H9 (cell line): ENCODE results near the gene PXDN. TPM values are rescaled to one million over a fixed set of nuclear protein-coding genes. Genes with fewer than 3 reads are reported as not detected.
"Not testable (repeated sequence)": the region's sequence is repeated elsewhere in the genome, so short reads cannot be mapped to it uniquely, and the experiment has no call there.

Experiments used
- DNase-seq: peaks from one replicate; pipeline ENCODE4 v3.0.0-alpha.2; 2017
- H2AFZ ChIP-seq: one replicate; pipeline ENCODE4 v1.6.1; 2013; ENCODE audit warnings: mild to moderate bottlenecking, low read length, control low read depth, moderate library complexity
- H2AK5ac ChIP-seq: 2 replicates; pipeline ENCODE4 v1.6.1; 2013; ENCODE audit warnings: low read length, control low read depth, mixed read lengths; ENCODE audit not compliant: insufficient read length
- H2BK120ac ChIP-seq: one replicate; pipeline ENCODE4 v1.6.1; 2013; ENCODE audit warnings: low read depth, mild to moderate bottlenecking, low read length, control low read depth, inconsistent platforms; ENCODE audit not compliant: poor library complexity, severe bottlenecking
- H2BK12ac ChIP-seq: 2 replicates; pipeline ENCODE4 v1.6.1; 2013; ENCODE audit warnings: low read length, control low read depth, mixed read lengths, low read depth; ENCODE audit not compliant: insufficient read length
- H2BK15ac ChIP-seq: 2 replicates; pipeline ENCODE4 v1.6.1; 2013; ENCODE audit warnings: low read depth, low read length, control low read depth
- H2BK20ac ChIP-seq: one replicate; pipeline ENCODE4 v1.6.1; 2013; ENCODE audit warnings: low read depth, mild to moderate bottlenecking, low read length, control low read depth, inconsistent platforms; ENCODE audit not compliant: poor library complexity, severe bottlenecking
- H2BK5ac ChIP-seq: 2 replicates; pipeline ENCODE4 v1.6.1; 2013; ENCODE audit warnings: low read length, control low read depth, mixed read lengths; ENCODE audit not compliant: insufficient read length
- H3K14ac ChIP-seq: 2 replicates; pipeline ENCODE4 v1.6.1; 2013; ENCODE audit warnings: low read length, control low read depth; ENCODE audit not compliant: insufficient read depth
- H3K18ac ChIP-seq: 2 replicates; pipeline ENCODE4 v1.6.1; 2013; ENCODE audit warnings: low read depth, mild to moderate bottlenecking, mixed read lengths, low read length, control low read depth; ENCODE audit not compliant: insufficient read length
- H3K23ac ChIP-seq: 2 replicates; pipeline ENCODE4 v1.6.1; 2013; ENCODE audit warnings: low read length, control low read depth, mixed read lengths, low read depth; ENCODE audit not compliant: insufficient read length
- H3K23me2 ChIP-seq: 2 replicates; pipeline ENCODE4 v1.6.1; 2013; ENCODE audit warnings: low read depth, mild to moderate bottlenecking, mixed read lengths, low read length, control low read depth; ENCODE audit not compliant: insufficient read length, poor library complexity, severe bottlenecking
- H3K27ac ChIP-seq: 2 replicates; pipeline ENCODE4 v1.5.1; 2013; ENCODE audit warnings: low read length, control low read depth, mixed read lengths, low read depth; ENCODE audit not compliant: insufficient read length
- H3K27me3 ChIP-seq: 2 replicates; pipeline ENCODE4 v1.6.1; 2013; ENCODE audit warnings: low read length, control low read depth, inconsistent platforms; ENCODE audit not compliant: insufficient read depth
- H3K4ac ChIP-seq: 2 replicates; pipeline ENCODE4 v1.6.1; 2013; ENCODE audit warnings: low read depth, mild to moderate bottlenecking, control low read depth, inconsistent platforms, low read length, moderate library complexity
- H3K4me1 ChIP-seq: 2 replicates; pipeline ENCODE4 v1.6.1; 2013; ENCODE audit warnings: low read length, control low read depth, inconsistent platforms; ENCODE audit not compliant: insufficient read depth
- H3K4me2 ChIP-seq: 2 replicates; pipeline ENCODE4 v1.6.1; 2013; ENCODE audit warnings: low read length, control low read depth, mixed read lengths; ENCODE audit not compliant: insufficient read length, insufficient read depth
- H3K56ac ChIP-seq: 2 replicates; pipeline ENCODE4 v1.6.1; 2013; ENCODE audit warnings: low read depth, mild to moderate bottlenecking, mixed read lengths, low read length, control low read depth; ENCODE audit not compliant: insufficient read length
- H3K79me1 ChIP-seq: 2 replicates; pipeline ENCODE4 v1.6.1; 2013; ENCODE audit warnings: low read depth, mild to moderate bottlenecking, moderate library complexity, low read length, control low read depth, inconsistent platforms; ENCODE audit not compliant: insufficient read depth, poor library complexity, severe bottlenecking
- H3K79me2 ChIP-seq: 2 replicates; pipeline ENCODE4 v1.6.1; 2013; ENCODE audit warnings: low read length, control low read depth, inconsistent platforms; ENCODE audit not compliant: insufficient read depth
- H3K9ac ChIP-seq: 2 replicates; pipeline ENCODE4 v1.6.1; 2013; ENCODE audit warnings: low read length, control low read depth, mixed read lengths; ENCODE audit not compliant: insufficient read length; ENCODE audit errors: extremely low read depth
- H3K9me3 ChIP-seq: one replicate; pipeline ENCODE4 v1.6.1; 2013; ENCODE audit warnings: low read depth, low read length, inconsistent platforms; ENCODE audit not compliant: control insufficient read depth
- H3T11ph ChIP-seq: one replicate; pipeline ENCODE4 v1.6.1; 2013; ENCODE audit warnings: mild to moderate bottlenecking, low read length, control low read depth, inconsistent platforms
- H4K20me1 ChIP-seq: one replicate; pipeline ENCODE4 v1.6.1; 2013; ENCODE audit not compliant: control insufficient read depth, insufficient read length, insufficient read depth
- H4K5ac ChIP-seq: 2 replicates; pipeline ENCODE4 v1.6.1; 2013; ENCODE audit warnings: low read depth, mild to moderate bottlenecking, mixed read lengths, low read length, control low read depth; ENCODE audit not compliant: insufficient read length
- H4K8ac ChIP-seq: replicated peaks from 2 replicates; pipeline ENCODE4 v1.6.1; 2013; ENCODE audit warnings: low read length, control low read depth, mixed read lengths, low read depth; ENCODE audit not compliant: insufficient read length
- H4K91ac ChIP-seq: 2 replicates; pipeline ENCODE4 v1.6.1; 2013; ENCODE audit warnings: low read depth, mild to moderate bottlenecking, moderate library complexity, mixed read lengths, low read length, control low read depth; ENCODE audit not compliant: insufficient read length
- H3K27ac Mint-ChIP-seq, 3 experiments: 2 replicates in 2 of 3; 3 replicates in 1 of 3; pipeline ENCODE4 v1.8.0; 2020 to 2021; ENCODE audit warnings: mixed read lengths in 3 of 3, mild to moderate bottlenecking in 1 of 3, moderate library complexity in 1 of 3
- H3K27me3 Mint-ChIP-seq: 2 replicates; pipeline ENCODE4 v1.8.0; 2021; ENCODE audit warnings: low read depth, mild to moderate bottlenecking, moderate library complexity, mixed read lengths
- H3K36me3 Mint-ChIP-seq, 3 experiments: 2 replicates in 2 of 3; 3 replicates in 1 of 3; pipeline ENCODE4 v1.8.0; 2020 to 2021; ENCODE audit warnings: low read depth in 3 of 3, mixed read lengths in 3 of 3; ENCODE audit not compliant: insufficient read depth in 1 of 3
- H3K4me1 Mint-ChIP-seq, 2 experiments: 2 replicates each; pipeline ENCODE4 v1.8.0; 2020; ENCODE audit warnings: mixed read lengths in 2 of 2
- H3K4me3 Mint-ChIP-seq, 2 experiments: 2 replicates in 1 of 2; 3 replicates in 1 of 2; pipeline ENCODE4 v1.8.0; 2020 to 2021; ENCODE audit warnings: mild to moderate bottlenecking in 2 of 2, mixed read lengths in 2 of 2, moderate library complexity in 1 of 2
- H3K9me3 Mint-ChIP-seq, 2 experiments: 2 replicates in 1 of 2; 3 replicates in 1 of 2; pipeline ENCODE4 v1.8.0; 2020; ENCODE audit warnings: mild to moderate bottlenecking in 2 of 2, mixed read lengths in 2 of 2, moderate library complexity in 1 of 2
- WGBS: extraction: QIAGEN DNeasy Blood & Tissue Kit; methylation state at CpG from one replicate; pipeline ENCODE4 v1.1.7; 2013; ENCODE audit warnings: missing lambda C conversion rate, low lambda C conversion rate, mixed read lengths; ENCODE audit not compliant: insufficient read length; ENCODE audit errors: extremely low coverage; 5-methylcytosine and 5-hydroxymethylcytosine counted together
- total RNA-seq: library from RNA; stranded (reverse); gene quantifications from 2 replicates; pipeline ENCODE4 v1.2.1, GENCODE V29; 2021

PXDN gene
- total RNA-seq, 1 experiment from 2014 or later: 146 TPM

GRCh38 chr2:1679065-1679464 lies 65.2 kb downstream of the PXDN start:
- not testable (repeated sequence) for H3K9me3 Mint-ChIP-seq, H3K4ac ChIP-seq, H3K4me3 Mint-ChIP-seq, H3K23ac ChIP-seq, H4K91ac ChIP-seq, H2BK120ac ChIP-seq, H3T11ph ChIP-seq, H3K27me3 Mint-ChIP-seq, H4K5ac ChIP-seq, H3K27ac Mint-ChIP-seq, H3K4me1 ChIP-seq, H3K79me2 ChIP-seq, H4K20me1 ChIP-seq, H3K4me2 ChIP-seq, H2AFZ ChIP-seq, H3K56ac ChIP-seq, H3K9me3 ChIP-seq, H2BK20ac ChIP-seq, H3K18ac ChIP-seq, H3K79me1 ChIP-seq, H3K27me3 ChIP-seq, H3K23me2 ChIP-seq, H3K27ac ChIP-seq, H2BK15ac ChIP-seq, H4K8ac ChIP-seq, H3K9ac ChIP-seq, H2AK5ac ChIP-seq, DNase-seq, H2BK5ac ChIP-seq, H3K14ac ChIP-seq, H2BK12ac ChIP-seq, H3K4me1 Mint-ChIP-seq
- H3K36me3 Mint-ChIP-seq: peaks cover 8 to 52% (median 12%) of the 10 kb centered on the region in 3 experiments; a peak in 6 of 7 replicates
- 100% methylated on average over 3 of the region's 7 CpGs for WGBS
